Measurements from ENCODE around the gene KCNQ2.
A peak's percentile ranks its signal among the peaks of the same experiment; 100 is the strongest.

Gene KCNQ2

GRCh38 chr20:63400486-63401210, 71.8 kb downstream of the KCNQ2 start:
- DNase-seq = no peak

DNA sequence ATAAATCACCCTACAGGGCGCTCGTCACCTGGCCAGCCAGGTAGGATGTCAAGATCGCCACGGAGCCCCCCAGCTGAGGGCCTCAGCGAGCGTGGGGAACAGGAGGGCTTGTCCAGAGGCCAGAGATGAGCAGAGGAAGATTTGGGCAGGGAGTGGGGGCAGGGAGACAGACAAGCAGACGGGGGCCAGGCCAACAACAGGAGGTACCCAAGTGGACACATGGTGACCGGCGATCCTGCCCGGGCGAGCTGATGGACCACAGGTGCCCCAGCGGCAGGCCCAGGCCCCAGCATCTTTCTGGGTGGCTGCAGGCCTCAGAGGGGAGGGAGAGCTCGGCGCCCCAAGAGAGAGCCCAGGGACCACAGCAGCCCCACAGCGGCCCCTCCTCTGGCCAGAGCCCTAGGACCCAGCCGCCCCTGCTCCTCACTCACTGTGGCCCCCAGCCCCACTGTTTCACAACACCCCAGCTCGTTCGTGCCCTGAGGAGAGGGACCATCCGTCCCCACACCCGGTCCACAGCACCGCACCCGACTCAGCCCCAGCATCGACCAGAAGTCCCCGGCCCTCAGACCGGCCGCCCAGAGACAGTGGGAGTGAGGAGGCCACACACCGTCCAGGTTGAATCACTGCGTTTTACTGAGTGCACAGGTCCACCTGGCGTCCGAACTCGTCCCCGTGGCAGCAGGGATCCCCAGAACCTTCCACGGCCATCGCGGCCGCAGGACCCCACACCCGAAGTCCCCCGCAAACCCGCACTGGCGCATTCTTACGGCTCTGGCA, 72.7 kb downstream of the KCNQ2 start:
- DNase-seq = no peak

GRCh38 chr20:63398744-63399514, 73.5 kb downstream of the KCNQ2 start:
- no peak for DNase-seq

- DNase-seq = no peak
Observed at GRCh38 chr20:63397946-63398450, 74.5 kb downstream of the KCNQ2 start.

- no peak for DNase-seq
Observed at GRCh38 chr20:63397155-63397843, 75.2 kb downstream of the KCNQ2 start.

GRCh38 chr20:63396300-63396699, 76.2 kb downstream of the KCNQ2 start:
- no peak for DNase-seq

DNA sequence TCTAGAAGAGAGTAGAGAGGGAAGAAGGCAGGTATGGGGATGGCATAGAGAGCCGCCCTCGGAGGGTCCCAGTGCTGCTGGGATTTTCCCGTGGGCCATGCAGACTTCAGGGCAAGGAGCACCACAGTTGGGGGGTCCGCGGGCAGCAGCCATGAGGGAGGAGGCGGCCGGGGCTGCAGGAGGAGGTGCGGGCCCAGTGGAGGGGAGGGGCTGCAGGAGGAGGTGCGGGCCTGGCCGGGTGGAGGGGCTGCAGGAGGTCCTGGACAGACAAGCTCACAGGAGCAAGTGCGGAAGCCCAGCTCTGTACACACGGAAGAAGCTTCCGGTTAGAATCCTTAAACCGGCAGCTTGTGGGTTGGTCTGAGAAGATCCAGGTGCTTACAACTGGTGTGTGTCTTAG, 76.7 kb downstream of the KCNQ2 start:
- no peak for DNase-seq

GRCh38 chr20:63394920-63395455, 77.5 kb downstream of the KCNQ2 start:
- no peak for DNase-seq

DNA sequence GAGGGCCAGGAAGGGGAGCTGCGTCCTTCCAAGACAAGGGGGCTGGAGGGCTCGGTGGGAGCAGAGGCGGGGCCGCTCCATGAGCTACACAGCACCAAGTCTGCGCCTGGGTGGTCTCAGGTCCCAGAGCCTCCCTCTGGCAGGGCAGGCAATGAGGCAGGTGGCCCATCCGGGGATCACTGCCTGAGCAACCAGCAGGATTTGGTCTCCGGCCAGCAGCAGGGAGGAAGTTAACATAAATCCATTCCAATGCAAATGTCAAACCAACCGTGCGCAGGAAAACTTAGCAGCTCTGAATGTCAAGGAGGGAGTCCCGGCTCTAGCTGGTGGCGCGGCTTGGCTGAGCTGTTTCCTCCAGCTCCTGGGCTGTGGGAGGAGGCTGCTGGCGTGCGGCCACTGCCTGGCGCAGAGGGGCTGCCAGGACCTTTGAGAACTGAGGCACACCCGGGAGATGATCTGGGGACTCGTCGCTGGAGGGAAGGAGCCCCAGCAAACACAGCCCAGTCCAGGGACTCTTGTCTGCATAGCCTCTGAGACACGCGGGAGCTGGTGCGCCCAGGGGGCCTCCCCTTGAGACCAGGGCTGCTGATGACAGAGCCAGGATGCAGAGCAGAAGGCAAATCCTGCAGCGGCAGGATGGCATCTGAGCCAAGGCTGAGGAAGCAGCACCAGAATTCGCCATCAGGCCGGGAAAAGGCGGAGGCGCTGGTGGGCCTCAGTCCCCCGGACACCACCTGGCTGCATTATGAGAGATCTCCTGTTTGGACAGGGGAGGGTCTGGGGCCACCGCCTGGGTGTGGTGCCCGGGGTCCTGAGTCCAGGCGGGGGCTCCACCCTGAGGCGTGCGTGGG, 78.2 kb downstream of the KCNQ2 start:
- peak; percentile 25 for DNase-seq

GRCh38 chr20:63393566-63393965, 78.9 kb downstream of the KCNQ2 start:
- DNase-seq = no peak

GRCh38 chr20:63392465-63393365, 79.7 kb downstream of the KCNQ2 start:
- DNase-seq = no peak

DNA sequence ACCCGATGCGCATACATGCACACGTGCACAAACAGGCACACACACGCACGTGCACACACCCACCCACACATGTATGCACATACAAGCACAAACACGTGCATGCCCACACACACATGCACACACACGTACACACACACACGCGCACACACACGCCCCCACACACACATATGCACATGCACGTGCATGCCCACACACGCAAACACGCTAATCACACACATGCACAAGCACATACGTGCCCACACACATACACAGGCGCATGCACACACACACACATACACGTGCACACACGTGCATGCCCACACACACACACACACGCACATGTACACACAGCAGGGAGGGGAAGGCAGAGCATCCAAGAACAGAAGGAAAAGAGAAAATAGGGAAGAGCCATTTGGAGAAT, 84.5 kb downstream of the KCNQ2 start:
- no peak for DNase-seq

DNA sequence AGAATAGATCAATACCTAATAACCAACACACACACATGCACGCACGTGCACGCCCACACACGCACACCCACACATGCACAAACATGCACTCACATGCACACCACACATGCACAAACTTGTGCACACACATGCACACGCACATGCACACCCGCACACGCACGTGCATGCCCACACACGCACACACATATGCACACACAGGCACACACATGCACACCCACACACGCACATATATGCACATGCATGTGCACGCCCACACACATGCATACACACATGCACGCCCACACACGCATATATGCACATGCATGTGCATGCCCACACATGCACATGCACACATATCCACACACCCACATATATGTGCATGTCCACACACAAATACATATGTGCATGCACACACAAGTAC, 85.1 kb downstream of the KCNQ2 start:
- no peak for DNase-seq

GRCh38 chr20:63386491-63386890, 86.0 kb downstream of the KCNQ2 start:
- no peak for DNase-seq

DNA sequence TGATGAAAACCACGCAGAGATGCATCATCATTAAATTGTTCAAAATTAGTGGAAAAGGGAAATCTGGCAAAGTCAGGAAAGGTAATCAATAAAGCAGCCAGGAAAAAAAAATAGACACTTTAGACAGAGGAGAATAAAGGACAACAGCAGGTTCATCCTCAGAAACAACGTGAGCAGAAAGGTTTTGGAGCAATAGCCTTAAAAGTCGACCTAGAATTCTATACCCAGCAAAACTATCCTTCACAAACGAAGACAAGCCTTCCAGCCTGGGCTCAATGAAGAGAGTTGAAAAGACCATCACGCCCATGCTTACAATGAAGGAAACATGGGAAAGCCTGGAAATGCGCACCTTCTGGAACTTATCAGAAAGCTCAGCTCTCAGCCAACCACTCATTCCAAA, 86.6 kb downstream of the KCNQ2 start:
- no peak for DNase-seq

GRCh38 chr20:63384336-63384735, 88.1 kb downstream of the KCNQ2 start:
- no peak for DNase-seq

GRCh38 chr20:63383556-63383955, 88.9 kb downstream of the KCNQ2 start:
- DNase-seq = no peak

DNA sequence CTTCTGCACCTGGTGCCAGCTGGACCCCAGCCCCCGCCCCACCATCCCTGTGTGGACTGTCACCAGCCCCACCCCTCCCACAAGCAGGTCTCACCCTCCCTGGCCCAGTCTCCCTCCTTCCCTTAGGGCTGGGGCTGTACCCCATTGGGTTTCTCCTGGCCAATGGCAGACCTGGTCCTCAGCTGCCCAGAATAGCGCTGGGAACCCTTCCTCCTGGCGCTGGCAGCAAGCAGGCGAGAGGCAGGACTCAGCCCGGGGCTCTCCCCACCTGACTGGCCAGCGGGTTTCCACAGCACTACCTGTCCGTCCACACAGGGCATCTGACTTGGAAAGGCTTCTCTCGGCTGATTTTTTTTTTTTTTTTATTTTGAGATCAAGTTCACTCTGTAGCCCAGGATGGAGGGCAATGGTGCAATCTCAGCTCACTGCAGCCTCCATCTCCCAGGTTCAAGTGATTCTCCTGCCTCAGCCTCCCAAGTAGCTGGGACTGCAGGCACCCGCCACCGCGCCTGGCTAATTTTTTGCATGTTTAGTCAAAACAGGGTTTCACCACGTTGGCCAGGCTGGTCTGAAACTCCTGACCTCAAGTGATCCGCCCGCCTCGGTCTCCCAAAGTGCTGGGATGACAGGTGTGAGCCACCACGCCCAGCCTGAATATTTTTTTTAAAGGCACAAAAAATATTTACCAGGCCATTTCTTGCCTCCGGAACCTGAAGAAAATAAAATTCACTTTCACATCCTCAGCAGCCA, 89.7 kb downstream of the KCNQ2 start:
- no peak for DNase-seq

GRCh38 chr20:63381781-63382431, 90.5 kb downstream of the KCNQ2 start:
- DNase-seq = no peak

Data from NCI-H2171 treated with DMSO at 0.1 percent for 48 hours (cell line).